Naive B cell (primary cell): ENCODE measurements around the gene CKS2. TPM values are rescaled to one million over a fixed set of nuclear protein-coding genes. Genes with fewer than 3 reads are reported as not detected.
"Not testable (repeated sequence)": the region's sequence is repeated elsewhere in the genome, so short reads cannot be mapped to it uniquely, and the experiment has no call there.

Experiments used
- ATAC-seq, 2 donors: fragments of 150-1000 bp; cut with Tn5 transposase; 2 replicates each; pipeline ENCODE4 v1.10.0; 2021; ENCODE audit warnings: low read depth in 2 of 2, mild to moderate bottlenecking in 2 of 2, moderate library complexity in 2 of 2
- DNase-seq: peaks from one replicate; pipeline ENCODE4 v3.0.0; 2022
- H3K27ac Mint-ChIP-seq, 6 donors: one replicate each; pipeline ENCODE4 v1.8.0; 2020 to 2022; ENCODE audit warnings: mild to moderate bottlenecking in 6 of 6, mixed read lengths in 6 of 6, moderate library complexity in 5 of 6, inconsistent platforms in 2 of 6
- H3K27me3 Mint-ChIP-seq, 3 donors: one replicate each; pipeline ENCODE4 v1.8.0; 2021 to 2022; ENCODE audit warnings: mixed read lengths in 3 of 3, mild to moderate bottlenecking in 1 of 3
- H3K36me3 Mint-ChIP-seq, 2 donors: one replicate each; pipeline ENCODE4 v1.8.0; 2020 to 2022; ENCODE audit warnings: mixed read lengths in 2 of 2, inconsistent platforms in 1 of 2, mild to moderate bottlenecking in 1 of 2
- H3K4me1 Mint-ChIP-seq, 3 donors: one replicate each; pipeline ENCODE4 v1.8.0; 2020 to 2022; ENCODE audit warnings: mixed read lengths in 3 of 3, inconsistent platforms in 1 of 3, mild to moderate bottlenecking in 1 of 3, moderate library complexity in 1 of 3
- H3K4me3 Mint-ChIP-seq, 8 donors: one replicate each; pipeline ENCODE4 v1.8.0; 2020 to 2022; ENCODE audit warnings: mild to moderate bottlenecking in 8 of 8, mixed read lengths in 8 of 8, moderate library complexity in 8 of 8, inconsistent platforms in 2 of 8
- H3K9me3 Mint-ChIP-seq, 7 donors: one replicate each; pipeline ENCODE4 v1.8.0; 2020 to 2022; ENCODE audit warnings: mixed read lengths in 7 of 7, mild to moderate bottlenecking in 5 of 7, inconsistent platforms in 2 of 7, moderate library complexity in 1 of 7
- polyA plus RNA-seq, 6 donors: library from polyadenylated mRNA; unstranded; fragments of 300-500 nt; fragmentation: Illumina TruSeq; gene quantifications; one replicate each; pipeline ENCODE4 v1.2.3, GENCODE V29; 2021; ENCODE audit warnings: low read depth in 6 of 6

CKS2 gene
- polyA plus RNA-seq: 10 to 100 TPM; 22.9 to 46.9 (median 39.0) TPM

DNA sequence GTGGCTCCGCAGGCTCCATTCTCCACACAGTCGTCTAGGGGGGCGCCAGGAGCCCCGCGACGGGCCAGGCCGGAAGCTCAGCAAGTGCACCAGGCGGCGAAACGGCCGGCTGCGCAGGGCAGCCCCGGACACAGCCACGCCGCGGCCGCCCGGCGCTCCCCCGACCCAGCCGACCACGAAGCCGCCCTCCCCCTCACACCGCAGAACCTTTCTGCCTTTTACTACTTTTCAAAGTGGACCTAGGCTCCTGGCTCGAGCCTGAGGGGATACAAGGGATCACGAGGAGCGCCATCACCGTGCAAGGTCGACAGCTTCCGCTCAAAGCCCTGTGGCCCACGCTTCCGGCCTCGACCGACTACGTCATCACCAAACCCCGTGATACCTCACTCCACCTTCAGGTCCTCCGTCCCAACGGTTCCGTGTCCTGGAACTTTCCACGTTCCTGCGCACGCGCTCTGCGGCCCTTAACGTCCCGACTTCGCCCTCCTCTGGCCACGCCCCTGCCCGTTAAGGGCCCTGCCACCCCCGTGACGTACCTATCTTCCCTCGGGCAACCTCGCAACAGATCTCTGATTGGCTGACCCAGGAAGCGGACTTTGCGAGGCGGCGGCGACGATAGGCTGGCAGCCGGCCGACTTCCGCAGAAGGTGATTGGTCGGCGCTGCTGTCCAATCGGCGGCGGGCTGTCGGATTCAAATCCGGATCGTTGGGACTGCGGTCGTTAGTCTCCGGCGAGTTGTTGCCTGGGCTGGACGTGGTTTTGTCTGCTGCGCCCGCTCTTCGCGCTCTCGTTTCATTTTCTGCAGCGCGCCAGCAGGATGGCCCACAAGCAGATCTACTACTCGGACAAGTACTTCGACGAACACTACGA lies at the start of gene CKS2:
Gene CKS2 (plus strand): TSS at position 721 of the 871 bp plus-strand sequence. CDS start 98 bp downstream, at position 819.
- Mint-ChIP-seq H3K36me3 (no peaks in the 10 kb centered on the region), H3K27me3 (no peaks in the 10 kb centered on the region), H3K9me3 (no peaks in the 10 kb centered on the region), H3K4me3 (peak within 1 kb of the TSS; percentile 85 to 97 (median 96)), H3K4me1 (peaks cover 15 to 32% (median 29%) of the 10 kb centered on the region in 3 donors), H3K27ac (peak within 1 kb of the TSS; percentile 99 to 100 (median 100))
- ATAC-seq: peak; percentile 85 to 86
- peak; percentile 100 for DNase-seq

DNA sequence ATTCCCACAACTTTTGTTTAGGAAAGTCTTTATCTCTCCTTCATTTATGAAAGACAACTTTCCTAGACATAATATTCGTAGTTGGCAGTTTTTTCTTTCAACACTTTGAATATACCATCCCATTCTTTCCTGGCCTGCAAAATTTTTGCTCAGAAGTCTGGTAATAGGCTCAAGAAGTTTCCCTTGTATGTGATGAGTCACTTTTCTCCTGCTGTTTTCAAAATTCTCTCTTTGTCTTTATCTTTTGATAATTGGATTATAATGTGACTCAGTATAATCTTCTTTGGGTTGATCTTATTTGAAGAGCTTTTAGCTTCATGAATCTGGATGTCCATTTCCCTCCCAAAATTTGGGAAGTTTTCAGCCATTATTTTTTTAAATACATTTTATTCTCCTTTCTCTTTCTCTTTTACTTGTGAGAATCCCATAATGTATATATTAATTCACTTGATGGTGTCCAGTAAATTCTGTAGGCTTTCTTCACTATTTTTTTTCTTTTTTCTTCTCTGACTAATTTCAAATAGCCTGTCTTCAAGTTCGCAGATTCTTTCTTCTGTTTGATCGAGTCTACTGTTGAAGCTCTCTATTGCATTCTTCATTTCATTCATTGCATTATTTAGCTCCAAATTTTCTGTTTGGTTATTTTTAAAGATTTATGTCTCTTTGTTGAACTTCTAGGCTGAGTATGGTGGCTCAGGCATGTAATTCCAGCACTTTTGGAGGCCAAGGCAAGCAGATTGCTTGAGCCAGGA lies 37.3 kb upstream of the CKS2 start:
- Mint-ChIP-seq H3K9me3 (peaks cover 17 to 51% (median 35%) of the 10 kb centered on the region in 7 donors), H3K4me3 (no peak overlapping the region), H3K4me1 (no peaks in the 10 kb centered on the region), H3K27me3 (peaks cover 4 to 15% (median 14%) of the 10 kb centered on the region in 3 donors), H3K27ac (no peak overlapping the region), H3K36me3 (peaks cover 25 to 41% of the 10 kb centered on the region in 2 donors)
- DNase-seq: no peak
- no peak for ATAC-seq

DNA sequence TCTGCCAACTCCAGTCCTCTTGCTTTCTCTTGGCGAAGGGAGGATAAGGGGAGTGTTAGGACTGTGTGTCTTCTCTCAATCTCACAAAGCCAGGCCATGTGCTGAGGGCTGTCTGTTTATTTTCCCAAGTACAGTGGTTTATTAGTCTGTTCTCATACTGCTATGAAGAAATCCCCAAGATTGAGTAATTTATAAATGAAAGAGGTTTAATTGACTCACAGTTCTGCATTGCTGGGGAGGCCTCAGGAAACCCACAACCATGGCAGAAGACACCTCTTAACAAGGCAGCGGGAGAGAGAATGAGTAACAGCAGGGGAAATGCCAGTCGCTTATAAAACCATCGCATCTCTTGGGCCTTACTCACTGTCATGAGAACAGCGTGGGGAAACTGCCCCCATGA lies 36.2 kb upstream of the CKS2 start:
- H3K27me3 Mint-ChIP-seq: peaks cover 4 to 14% (median 9%) of the 10 kb centered on the region in 3 donors
- no peak overlapping the region for H3K4me3 Mint-ChIP-seq
- peaks cover 15 to 51% (median 33%) of the 10 kb centered on the region in 7 donors for H3K9me3 Mint-ChIP-seq
- ATAC-seq: no peak
- peaks cover 25 to 41% of the 10 kb centered on the region in 2 donors for H3K36me3 Mint-ChIP-seq
- H3K27ac Mint-ChIP-seq: no peak overlapping the region
- DNase-seq: no peak
- no peaks in the 10 kb centered on the region for H3K4me1 Mint-ChIP-seq

DNA sequence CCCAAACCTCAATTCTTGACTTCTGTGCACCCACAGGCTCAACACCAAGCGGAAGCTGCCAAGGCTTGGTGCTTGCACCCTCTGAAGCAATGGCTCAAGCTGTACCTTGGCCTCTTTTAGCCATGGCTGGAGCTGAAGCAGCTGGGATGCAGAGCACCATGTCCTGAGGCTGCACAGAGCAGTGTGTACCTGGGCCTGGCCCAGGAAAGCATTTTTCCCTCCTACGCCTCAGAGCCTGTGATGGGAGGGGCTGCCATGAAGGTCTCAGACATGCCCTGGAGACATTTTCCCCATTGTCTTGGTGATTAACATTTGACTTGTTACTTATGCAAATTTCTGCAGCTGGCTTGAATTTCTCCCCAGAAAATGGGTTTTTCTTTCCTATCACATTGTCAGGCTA lies 35.0 kb upstream of the CKS2 start:
- not testable (repeated sequence) for H3K4me1 Mint-ChIP-seq, H3K27ac Mint-ChIP-seq, DNase-seq, ATAC-seq, H3K4me3 Mint-ChIP-seq
- H3K9me3 Mint-ChIP-seq: peaks cover 15 to 51% (median 32%) of the 10 kb centered on the region in 7 donors
- H3K36me3 Mint-ChIP-seq: peaks cover 25 to 40% of the 10 kb centered on the region in 2 donors
- H3K27me3 Mint-ChIP-seq: peaks cover 4 to 14% (median 9%) of the 10 kb centered on the region in 3 donors

GRCh38 chr9:89277043-89277442 lies 34.0 kb upstream of the CKS2 start:
- Mint-ChIP-seq H3K36me3 (peaks cover 25 to 33% of the 10 kb centered on the region in 2 donors), H3K9me3 (peaks cover 12 to 46% (median 25%) of the 10 kb centered on the region in 7 donors), H3K27ac (no peak overlapping the region), H3K4me1 (no peaks in the 10 kb centered on the region), H3K27me3 (peaks cover 0 to 9% (median 8%) of the 10 kb centered on the region in 3 donors), H3K4me3 (peak overlapping the region in 1 of 8 donors; percentile 20)
- DNase-seq (no peak), ATAC-seq (no peak)

DNA sequence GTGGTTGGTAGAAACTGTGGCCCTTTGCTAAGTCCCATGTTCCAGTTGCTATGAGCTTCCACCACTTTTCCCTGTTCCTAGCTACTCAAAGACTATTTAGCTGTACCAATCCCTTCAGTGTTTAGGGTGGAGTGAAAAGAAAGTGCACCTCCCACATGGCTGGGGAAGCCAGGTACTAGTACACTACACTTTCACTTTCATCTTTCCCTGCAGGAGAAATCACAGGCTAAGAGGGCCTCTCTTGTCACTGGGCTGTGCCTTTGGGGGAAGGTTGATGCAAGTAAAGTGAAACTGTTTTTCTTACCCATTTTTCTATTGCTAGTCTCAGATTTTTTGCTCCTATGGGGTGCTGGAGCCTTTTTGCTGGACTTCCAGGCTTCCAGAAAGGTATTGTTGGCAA lies 33.5 kb upstream of the CKS2 start:
- Mint-ChIP-seq H3K9me3 (peaks cover 12 to 44% (median 24%) of the 10 kb centered on the region in 7 donors), H3K4me3 (no peak overlapping the region), H3K36me3 (peaks cover 25 to 31% of the 10 kb centered on the region in 2 donors), H3K4me1 (no peaks in the 10 kb centered on the region), H3K27ac (no peak overlapping the region), H3K27me3 (peaks cover 0 to 8% (median 7%) of the 10 kb centered on the region in 3 donors)
- no peak for DNase-seq
- no peak for ATAC-seq

DNA sequence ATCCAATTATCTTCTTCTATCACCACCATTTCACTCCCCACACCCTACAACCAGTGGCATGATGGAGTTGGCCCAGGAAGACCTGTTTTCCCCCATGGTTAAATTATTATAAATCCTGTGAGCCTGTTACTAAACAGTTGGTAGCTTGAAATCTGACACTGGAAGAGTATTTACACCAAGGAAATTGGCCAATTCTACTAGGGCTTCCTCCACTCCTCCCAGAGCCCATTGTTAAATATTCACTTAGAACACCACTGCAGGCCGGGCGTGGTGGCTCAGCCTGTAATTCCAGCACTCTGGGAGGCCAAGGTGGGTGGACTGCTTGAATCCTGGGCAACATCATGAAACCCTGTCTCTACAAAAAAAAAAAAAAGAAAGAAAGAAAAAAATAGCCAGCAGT lies 32.4 kb upstream of the CKS2 start:
- Mint-ChIP-seq H3K9me3 (peaks cover 6 to 33% (median 17%) of the 10 kb centered on the region in 7 donors), H3K27me3 (no peaks in the 10 kb centered on the region), H3K4me1 (no peaks in the 10 kb centered on the region), H3K4me3 (no peak overlapping the region), H3K27ac (no peak overlapping the region), H3K36me3 (peaks cover 18 to 20% of the 10 kb centered on the region in 2 donors)
- ATAC-seq (no peak), DNase-seq (no peak)

DNA sequence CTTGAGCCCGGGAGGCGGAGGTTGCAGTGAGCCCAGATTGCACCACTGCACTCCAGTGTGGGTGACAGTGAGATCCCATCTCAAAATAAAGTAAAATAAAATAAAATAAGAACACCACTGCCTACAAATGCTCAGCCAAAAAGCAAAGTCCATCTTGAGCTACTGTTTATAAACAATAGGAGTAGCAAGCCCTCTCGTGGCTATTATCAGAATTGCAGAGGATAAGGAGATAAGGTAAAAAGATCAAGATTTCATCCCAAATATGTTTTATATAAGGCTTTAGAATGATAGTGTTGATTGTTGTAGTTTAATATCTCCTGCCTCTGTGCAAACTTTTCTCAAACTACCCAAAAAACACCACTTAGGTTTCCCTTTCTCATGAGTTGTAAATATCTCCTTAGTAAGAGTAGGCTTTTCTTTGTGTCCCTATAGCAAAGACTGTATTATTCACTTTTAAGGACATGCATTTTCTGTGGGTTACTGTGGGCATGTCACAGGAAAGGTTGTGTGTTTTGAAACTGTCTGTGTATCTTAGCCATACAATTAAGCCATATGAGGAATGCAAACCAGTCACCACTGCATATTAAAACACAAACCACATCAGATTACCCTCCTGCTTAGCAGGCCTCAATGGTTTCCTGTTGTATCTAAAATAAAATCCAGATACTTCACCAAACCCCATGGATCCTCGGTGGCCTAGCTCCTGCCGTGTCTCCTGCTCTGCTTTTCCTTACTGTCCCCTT lies 31.8 kb upstream of the CKS2 start:
- H3K27ac Mint-ChIP-seq: peak overlapping the region in 1 of 6 donors; percentile 59
- DNase-seq (no peak), ATAC-seq (no peak)
- H3K4me1 Mint-ChIP-seq: no peaks in the 10 kb centered on the region
- no peak overlapping the region for H3K4me3 Mint-ChIP-seq
- H3K36me3 Mint-ChIP-seq: peaks cover 17 to 20% of the 10 kb centered on the region in 2 donors
- H3K27me3 Mint-ChIP-seq: no peaks in the 10 kb centered on the region
- H3K9me3 Mint-ChIP-seq: peaks cover 3 to 26% (median 11%) of the 10 kb centered on the region in 7 donors

- peaks cover 13 to 16% of the 10 kb centered on the region in 2 donors for H3K36me3 Mint-ChIP-seq
- no peaks in the 10 kb centered on the region for H3K4me1 Mint-ChIP-seq
- H3K27me3 Mint-ChIP-seq: no peaks in the 10 kb centered on the region
- no peak for DNase-seq
- ATAC-seq: no peak
- peaks cover 0 to 10% (median 4%) of the 10 kb centered on the region in 7 donors for H3K9me3 Mint-ChIP-seq
- H3K4me3 Mint-ChIP-seq: peak overlapping the region in 1 of 8 donors; percentile 55
- H3K27ac Mint-ChIP-seq: no peak overlapping the region
Observed at GRCh38 chr9:89281106-89281505, 29.9 kb upstream of the CKS2 start.

DNA sequence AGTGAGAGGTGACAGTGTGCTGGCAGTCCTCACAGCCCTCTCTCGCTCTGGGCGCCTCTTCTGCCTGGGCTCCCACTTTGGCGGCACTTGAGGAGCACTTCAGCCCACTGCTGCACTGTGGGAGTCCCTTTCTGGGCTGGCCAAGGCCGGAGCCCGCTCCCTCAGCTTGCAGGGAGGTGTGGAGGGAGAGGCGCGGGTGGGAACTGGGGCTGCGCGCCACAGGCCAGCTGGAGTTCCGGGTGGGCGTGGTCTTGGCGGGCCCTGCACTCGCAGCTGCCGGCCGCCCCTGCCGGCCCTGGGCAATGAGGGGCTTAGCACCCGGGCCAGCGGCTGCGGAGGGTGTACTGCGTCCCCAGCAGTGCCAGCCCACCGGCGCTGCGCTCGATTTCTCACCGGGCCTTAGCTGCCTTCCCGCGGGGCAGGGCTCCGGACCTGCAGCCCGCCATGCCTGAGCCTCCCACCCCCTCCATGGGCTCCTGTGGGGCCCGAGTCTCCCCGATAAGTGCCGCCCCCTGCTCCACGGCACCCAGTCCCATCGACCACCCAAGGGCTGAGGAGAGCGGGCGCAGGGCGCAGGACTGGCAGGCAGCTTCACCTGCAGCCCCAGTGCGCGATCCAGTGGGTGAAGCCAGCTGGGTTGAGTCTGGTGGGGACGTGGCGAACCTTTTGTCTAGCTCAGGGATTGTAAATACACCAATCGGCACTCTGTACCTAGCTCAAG lies 28.6 kb upstream of the CKS2 start:
- Mint-ChIP-seq H3K4me3 (peak overlapping the region in 6 of 8 donors; percentile 47 to 82 (median 54)), H3K36me3 (peaks cover 8 to 11% of the 10 kb centered on the region in 2 donors), H3K27ac (peak overlapping the region in 1 of 6 donors; percentile 10)
- H3K27me3 Mint-ChIP-seq, H3K4me1 Mint-ChIP-seq, ATAC-seq, H3K9me3 Mint-ChIP-seq: not testable (repeated sequence)
- peak; percentile 14 for DNase-seq

DNA sequence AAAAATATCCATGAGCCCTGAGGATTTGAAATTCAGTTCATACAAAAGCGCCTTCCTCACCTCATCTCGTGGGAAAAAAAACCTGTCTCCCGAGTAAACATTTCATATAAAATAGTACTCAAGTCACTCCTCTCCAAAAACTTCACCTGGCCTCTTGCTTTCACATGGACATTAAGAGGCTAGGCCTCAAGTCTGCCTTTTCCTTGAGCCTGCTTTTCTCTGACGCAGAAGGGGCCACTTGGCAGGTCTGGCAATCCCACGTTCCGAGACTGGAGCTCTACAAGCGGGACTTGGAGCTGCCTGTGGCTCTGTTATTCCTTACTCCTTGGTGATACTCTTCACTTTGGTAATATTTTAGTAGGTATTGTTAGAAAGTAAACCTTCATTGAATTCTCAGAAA lies 26.9 kb upstream of the CKS2 start:
- Mint-ChIP-seq H3K4me1 (no peaks in the 10 kb centered on the region), H3K36me3 (peaks cover 8 to 17% of the 10 kb centered on the region in 2 donors), H3K27me3 (no peaks in the 10 kb centered on the region), H3K9me3 (no peaks in the 10 kb centered on the region), H3K4me3 (peak overlapping the region in 4 of 8 donors; percentile 37 to 74 (median 51)), H3K27ac (no peak overlapping the region)
- ATAC-seq: no peak
- DNase-seq: no peak

DNA sequence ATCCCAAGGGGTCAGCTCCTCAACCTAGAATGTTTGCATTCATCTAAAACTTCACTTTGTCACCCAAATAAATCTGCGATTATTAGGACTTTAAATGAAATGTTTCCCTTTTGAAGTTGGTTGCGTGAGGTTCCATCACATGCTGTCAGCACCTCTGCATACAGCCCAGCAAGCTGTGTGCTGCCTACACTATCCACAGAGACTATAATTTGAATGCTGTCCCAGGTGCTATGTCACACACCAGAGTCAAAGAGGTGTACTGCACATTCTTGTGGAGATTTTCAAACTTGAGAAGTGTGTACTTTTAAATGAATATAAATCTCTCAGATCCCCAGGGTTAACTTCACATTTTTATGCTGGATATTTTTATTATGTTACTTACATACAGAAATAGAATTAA lies 19.3 kb upstream of the CKS2 start:
- no peak for ATAC-seq
- no peak for DNase-seq
- no peaks in the 10 kb centered on the region for H3K27me3 Mint-ChIP-seq
- H3K27ac Mint-ChIP-seq: no peak overlapping the region
- H3K4me3 Mint-ChIP-seq: no peak overlapping the region
- peaks cover 0 to 11% (median 3%) of the 10 kb centered on the region in 7 donors for H3K9me3 Mint-ChIP-seq
- peaks cover 0 to 1% (median 0%) of the 10 kb centered on the region in 3 donors for H3K4me1 Mint-ChIP-seq
- peaks cover 6 to 12% of the 10 kb centered on the region in 2 donors for H3K36me3 Mint-ChIP-seq
